Trophoblast cell (in vitro differentiated cells and primary cell): ENCODE results near the gene ADGRB3.

ENCODE experiments used
- DNase-seq, 2 donors: peaks; one replicate each; pipeline ENCODE4 v3.0.0-alpha.2; 2016
- H2AFZ ChIP-seq: 2 replicates; pipeline ENCODE4 v1.6.1; 2013; ENCODE audit warnings: low read length, moderate library complexity, mild to moderate bottlenecking; ENCODE audit not compliant: insufficient read depth, poor library complexity
- H2AK5ac ChIP-seq: 2 replicates; pipeline ENCODE4 v1.6.1; 2013; ENCODE audit warnings: mild to moderate bottlenecking, low read length
- H2BK120ac ChIP-seq: 2 replicates; pipeline ENCODE4 v1.6.1; 2013; ENCODE audit warnings: low read length, mild to moderate bottlenecking, moderate library complexity; ENCODE audit not compliant: insufficient read depth, poor library complexity
- H2BK12ac ChIP-seq: 2 replicates; pipeline ENCODE4 v1.6.1; 2013; ENCODE audit warnings: mild to moderate bottlenecking, low read length, moderate library complexity
- H2BK5ac ChIP-seq: 2 replicates; pipeline ENCODE4 v1.6.1; 2013; ENCODE audit warnings: low read length, low read depth, moderate library complexity, mild to moderate bottlenecking; ENCODE audit not compliant: poor library complexity
- H3K14ac ChIP-seq: 2 replicates; pipeline ENCODE4 v1.6.1; 2013; ENCODE audit warnings: mild to moderate bottlenecking, low read length
- H3K18ac ChIP-seq: 2 replicates; pipeline ENCODE4 v1.6.1; 2013; ENCODE audit warnings: mild to moderate bottlenecking, low read length
- H3K23ac ChIP-seq: 2 replicates; pipeline ENCODE4 v1.6.1; 2013; ENCODE audit warnings: low read length
- H3K27ac ChIP-seq: 2 replicates; pipeline ENCODE4 v1.5.1; 2013; ENCODE audit warnings: low read depth, mild to moderate bottlenecking, inconsistent platforms, low read length, moderate library complexity
- H3K27me3 ChIP-seq: 2 replicates; pipeline ENCODE4 v1.6.1; 2013; ENCODE audit warnings: inconsistent platforms, mild to moderate bottlenecking, low read length, moderate library complexity; ENCODE audit not compliant: insufficient read depth
- H3K36me3 ChIP-seq, 2 experiments: 1 replicate in 1 of 2; 2 replicates in 1 of 2; pipeline ENCODE4 v1.6.1; 2013; ENCODE audit warnings: low read length in 2 of 2, mild to moderate bottlenecking in 2 of 2, moderate library complexity in 1 of 2; ENCODE audit not compliant: insufficient read depth in 2 of 2, control insufficient read depth in 1 of 2
- H3K4ac ChIP-seq: 2 replicates; pipeline ENCODE4 v1.6.1; 2013; ENCODE audit warnings: low read depth, mild to moderate bottlenecking, low read length, moderate library complexity
- H3K4me1 ChIP-seq, 2 experiments: 1 replicate in 1 of 2; 2 replicates in 1 of 2; pipeline ENCODE4 v1.6.1; 2013; ENCODE audit warnings: low read length in 2 of 2, mild to moderate bottlenecking in 2 of 2, moderate library complexity in 1 of 2; ENCODE audit not compliant: insufficient read depth in 2 of 2, control insufficient read depth in 1 of 2
- H3K4me2 ChIP-seq: 2 replicates; pipeline ENCODE4 v1.6.1; 2013; ENCODE audit warnings: inconsistent platforms, mild to moderate bottlenecking, low read length, moderate library complexity
- H3K4me3 ChIP-seq: 2 replicates; pipeline ENCODE4 v1.5.1; 2013; ENCODE audit warnings: mild to moderate bottlenecking, low read depth, low read length, inconsistent platforms
- H3K79me1 ChIP-seq: one replicate; pipeline ENCODE4 v1.6.1; 2013; ENCODE audit warnings: low read length
- H3K79me2 ChIP-seq: 2 replicates; pipeline ENCODE4 v1.6.1; 2013; ENCODE audit warnings: low read length, mild to moderate bottlenecking; ENCODE audit not compliant: control insufficient read depth, insufficient read depth, poor library complexity
- H3K9ac ChIP-seq: 2 replicates; pipeline ENCODE4 v1.6.1; 2013; ENCODE audit warnings: mild to moderate bottlenecking, low read length
- H3K9me3 ChIP-seq: 2 replicates; pipeline ENCODE4 v1.6.1; 2013; ENCODE audit warnings: low read depth, mild to moderate bottlenecking, control low read depth, inconsistent platforms, low read length; ENCODE audit not compliant: insufficient read depth
- H4K12ac ChIP-seq: 2 replicates; pipeline ENCODE4 v1.6.1; 2013; ENCODE audit warnings: low read depth, mild to moderate bottlenecking, low read length, moderate library complexity
- H4K8ac ChIP-seq: 2 replicates; pipeline ENCODE4 v1.6.1; 2013; ENCODE audit warnings: low read depth, mild to moderate bottlenecking, low read length, moderate library complexity
- H4K91ac ChIP-seq: one replicate; pipeline ENCODE4 v1.6.1; 2013; ENCODE audit warnings: low read depth, mild to moderate bottlenecking, low read length, moderate library complexity
- WGBS: extraction: QIAGEN DNeasy Blood & Tissue Kit; methylation state at CpG from one replicate; pipeline ENCODE4 v1.1.7; 2013; ENCODE audit warnings: missing lambda C conversion rate; ENCODE audit not compliant: insufficient read length, insufficient coverage; ENCODE audit errors: extremely low coverage; 5-methylcytosine and 5-hydroxymethylcytosine counted together

Gene ADGRB3

DNA sequence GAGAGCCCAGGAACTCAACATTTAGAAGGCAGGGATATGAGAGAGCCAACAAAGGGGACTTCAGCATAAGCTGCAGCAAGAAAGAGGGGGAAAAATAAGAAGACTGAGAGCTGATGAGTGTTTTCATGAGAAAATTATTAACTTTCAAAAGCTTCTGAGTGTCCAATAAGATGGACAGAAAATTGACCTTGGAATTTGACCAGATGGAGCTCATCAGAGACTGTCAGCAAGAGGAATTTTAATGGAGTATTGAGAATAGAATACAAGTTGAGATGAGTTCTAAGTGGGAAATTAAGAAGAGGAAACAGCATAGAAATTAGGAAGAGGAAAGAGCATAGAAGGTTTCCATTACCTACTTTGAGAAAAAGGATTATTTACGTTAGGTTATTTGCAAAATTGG lies 733.5 kb downstream of the ADGRB3 start:
- Histone ChIP-seq H3K4me3 (no peak overlapping the region), H3K23ac (no peak overlapping the region), H2AK5ac (no peak overlapping the region), H3K27ac (no peak overlapping the region), H3K36me3 (no peaks in the 10 kb centered on the region), H3K14ac (no peak overlapping the region), H2AFZ (no peak overlapping the region), H3K4ac (no peak overlapping the region), H3K4me2 (no peak overlapping the region), H3K27me3 (no peaks in the 10 kb centered on the region), H4K8ac (no peak overlapping the region), H3K79me2 (no peaks in the 10 kb centered on the region), H3K9ac (no peak overlapping the region), H2BK120ac (no peak overlapping the region), H4K12ac (no peak overlapping the region), H2BK5ac (no peak overlapping the region), H3K9me3 (no peaks in the 10 kb centered on the region), H3K79me1 (no peaks in the 10 kb centered on the region), H4K91ac (no peak overlapping the region), H3K4me1 (no peaks in the 10 kb centered on the region), H2BK12ac (no peak overlapping the region), H3K18ac (no peak overlapping the region)
- WGBS: no CpG with 5 or more reads among the region's 1 CpG
- DNase-seq: no peak

- H3K14ac ChIP-seq: no peak overlapping the region
- no peak overlapping the region for H2BK12ac ChIP-seq
- H3K4ac ChIP-seq: no peak overlapping the region
- no peak for DNase-seq
- no peaks in the 10 kb centered on the region for H3K9me3 ChIP-seq
- no peak overlapping the region for H3K18ac ChIP-seq
- no peak overlapping the region for H4K91ac ChIP-seq
- no peaks in the 10 kb centered on the region for H3K79me2 ChIP-seq
- H3K27ac ChIP-seq: no peak overlapping the region
- no peaks in the 10 kb centered on the region for H3K36me3 ChIP-seq
- H4K8ac ChIP-seq: no peak overlapping the region
- H2AFZ ChIP-seq: no peak overlapping the region
- no peaks in the 10 kb centered on the region for H3K79me1 ChIP-seq
- H4K12ac ChIP-seq: no peak overlapping the region
- H3K23ac ChIP-seq: no peak overlapping the region
- H2AK5ac ChIP-seq: no peak overlapping the region
- no peaks in the 10 kb centered on the region for H3K27me3 ChIP-seq
- no peak overlapping the region for H2BK5ac ChIP-seq
- no peak overlapping the region for H3K9ac ChIP-seq
- no peak overlapping the region for H2BK120ac ChIP-seq
- no peak overlapping the region for H3K4me2 ChIP-seq
- no peaks in the 10 kb centered on the region for H3K4me1 ChIP-seq
- WGBS: no CpG with 5 or more reads among the region's 3 CpGs
- no peak overlapping the region for H3K4me3 ChIP-seq
These were observed 735.7 kb downstream of the ADGRB3 start for GRCh38 chr6:69370763-69371162.

GRCh38 chr6:69378326-69378725 lies 743.2 kb downstream of the ADGRB3 start:
- WGBS: no CpG with 5 or more reads among the region's 1 CpG
- H3K18ac ChIP-seq: no peak overlapping the region
- no peak overlapping the region for H4K12ac ChIP-seq
- H3K4me3 ChIP-seq: no peak overlapping the region
- H3K27me3 ChIP-seq: no peaks in the 10 kb centered on the region
- H2BK120ac ChIP-seq: no peak overlapping the region
- no peak overlapping the region for H3K23ac ChIP-seq
- no peaks in the 10 kb centered on the region for H3K4me1 ChIP-seq
- no peak overlapping the region for H2BK12ac ChIP-seq
- no peak overlapping the region for H3K4ac ChIP-seq
- H3K4me2 ChIP-seq: no peak overlapping the region
- H4K8ac ChIP-seq: no peak overlapping the region
- no peaks in the 10 kb centered on the region for H3K79me1 ChIP-seq
- no peak for DNase-seq
- H4K91ac ChIP-seq: no peak overlapping the region
- H3K9ac ChIP-seq: no peak overlapping the region
- no peaks in the 10 kb centered on the region for H3K36me3 ChIP-seq
- no peak overlapping the region for H3K14ac ChIP-seq
- H3K27ac ChIP-seq: no peak overlapping the region
- H2AK5ac ChIP-seq: no peak overlapping the region
- H2BK5ac ChIP-seq: no peak overlapping the region
- no peaks in the 10 kb centered on the region for H3K79me2 ChIP-seq
- H3K9me3 ChIP-seq: no peaks in the 10 kb centered on the region
- H2AFZ ChIP-seq: no peak overlapping the region

DNA sequence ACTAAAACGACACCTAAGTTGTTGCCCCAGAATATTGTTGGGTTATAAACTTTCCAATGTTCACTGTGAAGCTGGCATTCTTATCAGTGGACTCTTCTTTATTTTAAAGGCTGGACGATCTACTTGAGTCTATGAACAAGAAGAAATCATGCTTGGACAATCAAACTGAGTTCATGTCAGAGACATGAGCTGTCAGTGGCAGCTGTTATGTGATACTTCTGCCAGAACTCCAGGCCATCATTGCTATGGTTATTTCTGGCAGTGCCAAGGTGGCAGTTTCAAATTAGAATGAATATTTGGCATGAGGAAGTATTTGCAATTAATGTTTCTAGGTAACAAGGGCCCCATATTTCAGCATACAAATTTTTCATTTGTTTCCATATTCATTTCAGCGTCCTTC lies 744.4 kb downstream of the ADGRB3 start:
- H2AK5ac ChIP-seq: no peak overlapping the region
- no peaks in the 10 kb centered on the region for H3K36me3 ChIP-seq
- no peak overlapping the region for H3K27ac ChIP-seq
- no peak overlapping the region for H4K91ac ChIP-seq
- H3K4me3 ChIP-seq: no peak overlapping the region
- WGBS: no CpG with 5 or more reads among the region's 3 CpGs
- H3K27me3 ChIP-seq: no peaks in the 10 kb centered on the region
- no peak overlapping the region for H3K14ac ChIP-seq
- no peak overlapping the region for H4K8ac ChIP-seq
- no peak overlapping the region for H3K23ac ChIP-seq
- DNase-seq: no peak
- H3K4me2 ChIP-seq: no peak overlapping the region
- H3K9me3 ChIP-seq: no peaks in the 10 kb centered on the region
- H2BK120ac ChIP-seq: no peak overlapping the region
- H3K4me1 ChIP-seq: no peaks in the 10 kb centered on the region
- H2BK5ac ChIP-seq: no peak overlapping the region
- H4K12ac ChIP-seq: no peak overlapping the region
- no peaks in the 10 kb centered on the region for H3K79me1 ChIP-seq
- H2AFZ ChIP-seq: no peak overlapping the region
- no peaks in the 10 kb centered on the region for H3K79me2 ChIP-seq
- no peak overlapping the region for H2BK12ac ChIP-seq
- H3K4ac ChIP-seq: no peak overlapping the region
- H3K9ac ChIP-seq: no peak overlapping the region
- no peak overlapping the region for H3K18ac ChIP-seq
